GM23338 (cell line): Measurements from ENCODE around the gene ACCSL. TPM values are rescaled to one million over a fixed set of nuclear protein-coding genes. Genes with fewer than 3 reads are reported as not detected.

Experiments used
- ATAC-seq: fragments of 200-7000 bp; cut with Tn5 transposase; 3 replicates; pipeline ENCODE4 v1.9.1; 2020
- DNase-seq: peaks from one replicate; pipeline ENCODE4 v3.0.0-alpha.2; 2015; ENCODE audit warnings: low spot score
- H2AFZ ChIP-seq: fragments of 200-600 bp; sonication (generic); 2 replicates; pipeline ENCODE4 v1.8.0; 2016; ENCODE audit warnings: antibody characterized with exemption, mild to moderate bottlenecking, moderate library complexity
- H3F3A ChIP-seq: fragments of 200-600 bp; sonication (generic); replicated peaks from 2 replicates; pipeline ENCODE4 v1.8.0; 2017; ENCODE audit warnings: antibody characterized with exemption, mixed run types, low read depth
- H3K27ac ChIP-seq: fragments of 200-600 bp; sonication (generic); 2 replicates; pipeline ENCODE4 v1.6.1; 2016; ENCODE audit warnings: low read depth
- H3K27me3 ChIP-seq: fragments of 200-600 bp; sonication (generic); 2 replicates; pipeline ENCODE4 v1.8.0; 2016; ENCODE audit warnings: mild to moderate bottlenecking, mixed run types, moderate library complexity; ENCODE audit not compliant: insufficient read depth
- H3K36me3 ChIP-seq: fragments of 200-600 bp; sonication (generic); 2 replicates; pipeline ENCODE4 v1.8.0; 2016; ENCODE audit warnings: mild to moderate bottlenecking; ENCODE audit not compliant: insufficient read depth
- H3K4me1 ChIP-seq: fragments of 200-600 bp; sonication (generic); 2 replicates; pipeline ENCODE4 v1.8.0; 2016; ENCODE audit warnings: mild to moderate bottlenecking, moderate library complexity; ENCODE audit not compliant: insufficient read depth
- H3K4me2 ChIP-seq: fragments of 200-600 bp; sonication (generic); 2 replicates; pipeline ENCODE4 v1.7.1; 2017; ENCODE audit warnings: mixed run types
- H3K4me3 ChIP-seq: fragments of 200-600 bp; sonication (generic); 2 replicates; pipeline ENCODE4 v1.6.1; 2016; ENCODE audit warnings: mixed run types
- H3K79me2 ChIP-seq: fragments of 200-600 bp; sonication (generic); replicated peaks from 2 replicates; pipeline ENCODE4 v1.8.0; 2017; ENCODE audit warnings: mild to moderate bottlenecking; ENCODE audit not compliant: insufficient read depth
- H3K9me2 ChIP-seq: fragments of 200-600 bp; sonication (generic); 2 replicates; pipeline ENCODE4 v1.8.0; 2017; ENCODE audit not compliant: insufficient read depth
- H4K20me1 ChIP-seq: fragments of 200-600 bp; sonication (generic); replicated peaks from 2 replicates; pipeline ENCODE4 v1.8.0; 2017; ENCODE audit warnings: mild to moderate bottlenecking; ENCODE audit not compliant: insufficient read depth
- H3K27ac Mint-ChIP-seq: 2 replicates; pipeline ENCODE4 v1.8.0; 2020; ENCODE audit warnings: inconsistent platforms, mild to moderate bottlenecking, moderate library complexity, mixed read lengths
- H3K27me3 Mint-ChIP-seq: 3 replicates; pipeline ENCODE4 v1.8.0; 2022; ENCODE audit warnings: low read depth, mild to moderate bottlenecking, moderate library complexity, mixed read lengths, inconsistent platforms; ENCODE audit not compliant: insufficient read depth, poor library complexity
- H3K36me3 Mint-ChIP-seq: 3 replicates; pipeline ENCODE4 v1.8.0; 2021; ENCODE audit warnings: low read depth, mild to moderate bottlenecking, inconsistent platforms, moderate library complexity, mixed read lengths
- H3K4me1 Mint-ChIP-seq: 3 replicates; pipeline ENCODE4 v1.8.0; 2020; ENCODE audit warnings: mild to moderate bottlenecking, inconsistent platforms, mixed read lengths
- H3K4me3 Mint-ChIP-seq: 3 replicates; pipeline ENCODE4 v1.8.0; 2021; ENCODE audit warnings: moderate library complexity, mild to moderate bottlenecking, inconsistent platforms, mixed read lengths
- H3K9me3 Mint-ChIP-seq: 3 replicates; pipeline ENCODE4 v1.8.0; 2020; ENCODE audit warnings: moderate library complexity, mild to moderate bottlenecking, inconsistent platforms, mixed read lengths
- CREB1 ChIP-seq: fragments of 250-450 bp; sonication (Bioruptor Pico); IDR thresholded peaks from 2 replicates; pipeline ENCODE4 v1.5.0; 2020; ENCODE audit warnings: low read depth, mild to moderate bottlenecking, moderate library complexity
- CTCF ChIP-seq, 2 experiments: fragments of 200-600 bp in 1 of 2; sonication (generic) in 1 of 2; conservative IDR thresholded peaks; 2 replicates each; pipeline versions ENCODE4 v1.5.1 to v1.6.1; 2016 to 2017; ENCODE audit warnings: antibody characterized with exemption in 2 of 2, low read depth in 2 of 2, mild to moderate bottlenecking in 2 of 2, moderate library complexity in 1 of 2
- ETS1 ChIP-seq: IDR thresholded peaks from 2 replicates; pipeline ENCODE4 v1.6.1; 2016; ENCODE audit warnings: antibody characterized with exemption
- EZH2 ChIP-seq: fragments of 200-600 bp; sonication (generic); IDR thresholded peaks from one replicate; pipeline ENCODE4 v1.8.0; 2017; ENCODE audit warnings: antibody characterized with exemption, mild to moderate bottlenecking, low read depth; ENCODE audit not compliant: unreplicated experiment
- EZH2phosphoT487 ChIP-seq: fragments of 200-600 bp; sonication (generic); IDR thresholded peaks from one replicate; pipeline ENCODE4 v1.8.1; 2018; ENCODE audit warnings: antibody characterized with exemption; ENCODE audit not compliant: unreplicated experiment
- JUNB ChIP-seq: IDR thresholded peaks from one replicate; pipeline ENCODE4 v1.6.1; 2016; ENCODE audit warnings: antibody characterized with exemption; ENCODE audit not compliant: unreplicated experiment
- NANOG ChIP-seq: IDR thresholded peaks from 2 replicates; pipeline ENCODE4 v1.6.1; 2016; ENCODE audit warnings: antibody characterized with exemption, borderline replicate concordance
- POLR2AphosphoS5 ChIP-seq: IDR thresholded peaks from 2 replicates; pipeline ENCODE4 v1.6.1; 2016; ENCODE audit warnings: antibody characterized with exemption, low read depth
- REST ChIP-seq: IDR thresholded peaks from one replicate; pipeline ENCODE4 v1.6.1; 2018; ENCODE audit warnings: antibody characterized with exemption; ENCODE audit not compliant: unreplicated experiment
- STAT1 ChIP-seq: IDR thresholded peaks from one replicate; pipeline ENCODE4 v1.6.1; 2016; ENCODE audit warnings: antibody characterized with exemption; ENCODE audit not compliant: unreplicated experiment
- ZNF114 ChIP-seq: fragments of 250-450 bp; sonication (Bioruptor Pico); IDR thresholded peaks from 2 replicates; pipeline ENCODE4 v1.5.0; 2020; ENCODE audit warnings: mild to moderate bottlenecking, moderate library complexity
- ZNF331 ChIP-seq: fragments of 250-450 bp; sonication (Bioruptor Pico); IDR thresholded peaks from 2 replicates; pipeline ENCODE4 v1.5.0; 2020; ENCODE audit warnings: low read depth, mild to moderate bottlenecking, moderate library complexity
- ZNF462 ChIP-seq: fragments of 250-450 bp; sonication (Bioruptor Pico); IDR thresholded peaks from 2 replicates; pipeline ENCODE4 v1.5.0; 2020; ENCODE audit warnings: mild to moderate bottlenecking, moderate library complexity
- polyA plus RNA-seq: library from polyadenylated mRNA; unstranded; fragments of >200 nt; fragmentation: Nextera tagmentation; extraction: Ambion mirVana; gene quantifications from 2 replicates; pipeline ENCODE4 v1.2.1, GENCODE V29; 2016
- total RNA-seq: library from RNA; depleted of rRNA; stranded (reverse); fragments of >200 nt; shearing (Covaris generic); gene quantifications from 2 replicates; pipeline ENCODE4 v1.2.3, GENCODE V29; 2014

Gene ACCSL
- total and polyA plus RNA-seq, 2 experiments from 2014 or later: not detected

GRCh38 chr11:44028401-44028800 lies 19.4 kb upstream of the ACCSL start:
- no peaks in the 10 kb centered on the region for H3K36me3 ChIP-seq
- no peak overlapping the region for H3K27ac ChIP-seq
- no peak overlapping the region for H3K4me3 ChIP-seq
- H3K79me2 ChIP-seq: no peaks in the 10 kb centered on the region
- no peaks in the 10 kb centered on the region; the same call in 2 of the 3 replicates for H3K36me3 Mint-ChIP-seq
- H3K4me1 Mint-ChIP-seq: peaks cover 17% of the 10 kb centered on the region
- no peak for ATAC-seq
- H3K9me2 ChIP-seq: no peaks in the 10 kb centered on the region; the same call in 1 of the 2 replicates
- H3F3A ChIP-seq: no peaks in the 10 kb centered on the region
- peaks cover 9% of the 10 kb centered on the region; the same call in 2 of the 3 replicates for H3K9me3 Mint-ChIP-seq
- H2AFZ ChIP-seq: no peak overlapping the region
- H3K27me3 ChIP-seq: no peaks in the 10 kb centered on the region
- H3K27me3 Mint-ChIP-seq: peaks cover 11% of the 10 kb centered on the region
- no peak for DNase-seq
- H3K4me3 Mint-ChIP-seq: no peak overlapping the region
- H3K4me1 ChIP-seq: peaks cover 15% of the 10 kb centered on the region
- TF ChIP-seq ZNF114: no peak
- TF ChIP-seq JUNB: no peak
- no peak for TF ChIP-seq EZH2
- no peak for TF ChIP-seq CREB1
- TF ChIP-seq STAT1: no peak
- no peak for TF ChIP-seq ZNF462 (CRISPR knock-in tag)
- TF ChIP-seq POLR2AphosphoS5: no peak
- no peak for TF ChIP-seq CTCF (conservative IDR thresholded peaks at IDR 0.05; ENCODE audit: low read depth in 2 of 2)
- TF ChIP-seq ZNF331 (CRISPR knock-in tag): no peak
- no peak for TF ChIP-seq EZH2phosphoT487
- TF ChIP-seq ETS1: no peak
- TF ChIP-seq REST: no peak
- TF ChIP-seq NANOG: no peak
- no peak overlapping the region for H3K27ac Mint-ChIP-seq
- no peak overlapping the region for H3K4me2 ChIP-seq
- H4K20me1 ChIP-seq: no peaks in the 10 kb centered on the region
